ENCODE results near the gene LMTK3.

The LMTK3 gene

GRCh38 chr19:48506138-48506733, 5.4 kb downstream of the LMTK3 start:
- TF ChIP-seq CTCF (IDR thresholded peaks at IDR 0.05; ENCODE audit: insufficient read depth, low read length) (peak; percentile 33), GABPA (IDR thresholded peaks at IDR 0.05; ENCODE audit: low read depth) (no peak)
- Histone ChIP-seq H3K27me3 (ENCODE audit: insufficient read depth, poor library complexity, severe bottlenecking) (peaks cover 9% of the 10 kb centered on the region), H3K4me3 (replicated peaks; ENCODE audit: insufficient read depth, low read length) (no peak overlapping the region), H3K27ac (replicated peaks) (no peak overlapping the region)
- DNase-seq (ENCODE audit: low read depth in 1 of 2, low spot score in 1 of 2), result peak; percentile 45 to 51

- Histone ChIP-seq H3K4me3 (replicated peaks; ENCODE audit: insufficient read depth, low read length) (no peak overlapping the region), H3K27ac (replicated peaks) (no peak overlapping the region), H3K27me3 (ENCODE audit: insufficient read depth, poor library complexity, severe bottlenecking) (peaks cover 20% of the 10 kb centered on the region)
- TF ChIP-seq CTCF (IDR thresholded peaks at IDR 0.05; ENCODE audit: insufficient read depth, low read length) (no peak), REST (IDR thresholded peaks at IDR 0.05; ENCODE audit: insufficient replicate concordance, low read depth) (no peak), SPI1 (IDR thresholded peaks at IDR 0.05; ENCODE audit: borderline replicate concordance, low read depth) (no peak), POLR2AphosphoS5 (IDR thresholded peaks at IDR 0.05; ENCODE audit: low read depth) (no peak), GABPA (IDR thresholded peaks at IDR 0.05; ENCODE audit: low read depth) (no peak)
- no peak for DNase-seq (ENCODE audit: low read depth in 1 of 2, low spot score in 1 of 2)
Observed at GRCh38 chr19:48502350-48503018, 9.2 kb downstream of the LMTK3 start.

GRCh38 chr19:48501494-48502349, 9.9 kb downstream of the LMTK3 start:
- no peak for TF ChIP-seq CTCF (IDR thresholded peaks at IDR 0.05; ENCODE audit: insufficient read depth, low read length)
- no peak for TF ChIP-seq REST (IDR thresholded peaks at IDR 0.05; ENCODE audit: insufficient replicate concordance, low read depth)
- TF ChIP-seq SPI1 (IDR thresholded peaks at IDR 0.05; ENCODE audit: borderline replicate concordance, low read depth), result no peak
- TF ChIP-seq POLR2AphosphoS5 (IDR thresholded peaks at IDR 0.05; ENCODE audit: low read depth), result no peak
- TF ChIP-seq GABPA (IDR thresholded peaks at IDR 0.05; ENCODE audit: low read depth), result no peak
- peak; percentile 82 to 84 for DNase-seq (ENCODE audit: low read depth in 1 of 2, low spot score in 1 of 2)
- Histone ChIP-seq H3K27ac (replicated peaks) (no peak overlapping the region), H3K27me3 (ENCODE audit: insufficient read depth, poor library complexity, severe bottlenecking) (peaks cover 22% of the 10 kb centered on the region), H3K4me3 (replicated peaks; ENCODE audit: insufficient read depth, low read length) (peak overlapping the region; percentile 9; the same call in 1 of the 2 replicates)
